ENCODE data around the gene C12orf60.

Gene C12orf60

GRCh38 chr12:14777271-14777670 is 26.2 kb upstream of the C12orf60 start:
- DNase-seq, result no peak

- DNase-seq, result no peak
Observed at GRCh38 chr12:14779834-14780233, 23.6 kb upstream of the C12orf60 start.

GRCh38 chr12:14780859-14781258 is 22.6 kb upstream of the C12orf60 start:
- no peak for DNase-seq

- no peak for DNase-seq
Observed at GRCh38 chr12:14781563-14781962, 21.9 kb upstream of the C12orf60 start.

- no peak for DNase-seq
Observed at GRCh38 chr12:14782756-14783155, 20.7 kb upstream of the C12orf60 start.

- DNase-seq, result no peak
Observed at GRCh38 chr12:14784471-14784870, 19.0 kb upstream of the C12orf60 start.

GRCh38 chr12:14785568-14785967 is 17.9 kb upstream of the C12orf60 start:
- DNase-seq, result no peak

- DNase-seq, result no peak
Observed at GRCh38 chr12:14795028-14795448, 8.4 kb upstream of the C12orf60 start.

GRCh38 chr12:14802247-14802646 is 1.2 kb upstream of the C12orf60 start:
- DNase-seq, result no peak

- no peak for DNase-seq
Observed at GRCh38 chr12:14802721-14803010, 804 bp upstream of the C12orf60 start.

GRCh38 chr12:14803830-14804160 is 325 bp downstream of the C12orf60 start:
- DNase-seq, result no peak

- no peak for DNase-seq
Observed at GRCh38 chr12:14810167-14810952, 6.9 kb downstream of the C12orf60 start.

GRCh38 chr12:14810953-14811483 is 7.5 kb downstream of the C12orf60 start:
- no peak for DNase-seq

- DNase-seq, result no peak
Observed at GRCh38 chr12:14811486-14811885, 8.0 kb downstream of the C12orf60 start.

- no peak for DNase-seq
Observed at GRCh38 chr12:14814014-14814413, 10.5 kb downstream of the C12orf60 start, which contains the start of gene SMCO3. Gene SMCO3 (minus strand): TSS chr12:14814182. CDS start chr12:14806680, 7,502 bp downstream.

GRCh38 chr12:14824012-14824634 is 20.7 kb downstream of the C12orf60 start:
- DNase-seq, result no peak

GRCh38 chr12:14825256-14825655 is 21.8 kb downstream of the C12orf60 start:
- no peak for DNase-seq

GRCh38 chr12:14826491-14826890 is 23.0 kb downstream of the C12orf60 start:
- DNase-seq, result no peak

- no peak for DNase-seq
Observed at GRCh38 chr12:14827043-14827442, 23.6 kb downstream of the C12orf60 start.

- DNase-seq, result no peak
Observed at GRCh38 chr12:14828892-14829291, 25.4 kb downstream of the C12orf60 start.

GRCh38 chr12:14833336-14833735 is 29.9 kb downstream of the C12orf60 start:
- no peak for DNase-seq

GRCh38 chr12:14833952-14834351 is 30.5 kb downstream of the C12orf60 start:
- no peak for DNase-seq

- no peak for DNase-seq
Observed at GRCh38 chr12:14834509-14834908, 31.0 kb downstream of the C12orf60 start.

Data from activated T-cell treated with anti-CD3 and anti-CD28 coated beads for 4 hours (primary cell).